ENCODE data around the gene EVI5L. TPM values are rescaled to one million over a fixed set of nuclear protein-coding genes. Genes with fewer than 3 reads are reported as not detected.
A peak's percentile ranks its signal among the peaks of the same experiment; 100 is the strongest.

The EVI5L gene
- total and polyA plus RNA-seq, 2 of the 13 experiments (the other 11 are each of a cell fraction or from before 2014, with no cell fraction given), result 1.7 to 2.4 TPM

DNA sequence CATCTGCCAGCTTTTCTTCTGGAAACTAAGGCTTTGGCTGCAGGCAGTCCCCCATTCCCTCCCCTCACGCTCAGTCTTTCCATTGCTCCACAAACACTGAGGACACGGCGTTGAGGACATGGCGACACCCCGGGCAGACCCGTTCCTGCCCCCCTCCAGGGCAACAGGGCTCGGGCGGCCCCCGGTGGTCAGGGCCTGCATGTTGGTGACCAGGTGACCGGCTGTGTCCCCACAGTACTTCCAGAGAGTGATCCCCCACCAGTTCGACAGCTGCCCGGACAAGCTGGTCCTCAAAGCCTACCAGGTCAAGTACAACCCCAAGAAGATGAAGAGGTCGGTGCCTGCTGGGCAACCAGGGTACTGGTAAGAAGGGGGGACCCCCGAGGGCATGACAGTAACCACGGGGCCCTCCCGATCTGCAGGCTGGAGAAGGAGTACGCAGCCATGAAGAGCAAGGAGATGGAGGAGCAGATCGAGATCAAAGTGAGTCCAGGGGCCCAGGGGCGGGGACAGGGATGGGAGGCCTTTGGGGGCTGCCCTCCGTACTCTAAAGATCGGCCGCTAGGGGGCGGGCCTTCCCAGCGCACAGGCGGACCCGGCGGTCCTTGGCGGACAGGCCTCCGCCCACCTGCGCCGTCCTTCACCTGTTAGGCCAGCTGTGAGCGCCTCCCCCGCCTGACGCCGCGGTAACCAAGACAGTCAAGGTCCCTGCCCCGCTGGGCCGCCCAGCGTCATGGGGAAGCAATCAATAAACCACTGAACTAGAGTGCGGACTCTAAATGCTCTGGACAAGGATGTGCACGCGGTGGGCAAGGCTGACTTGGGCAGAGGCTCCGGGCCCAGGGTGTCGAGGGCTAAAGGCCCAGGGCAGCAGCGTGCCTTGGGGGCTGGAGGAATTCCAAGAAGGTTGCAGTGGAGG lies 23.1 kb downstream of the EVI5L start (continued):
- no peak for TF ChIP-seq MAFF (IDR thresholded peaks at IDR 0.05; ENCODE audit: low read depth, low read length)
- peak; percentile 80 for TF ChIP-seq ZNF772 (CRISPR knock-in tag; IDR thresholded peaks at IDR 0.05)
- no peak for TF ChIP-seq ZNF615 (CRISPR knock-in tag; IDR thresholded peaks at IDR 0.05; ENCODE audit: borderline replicate concordance)
- no peak for TF ChIP-seq ZFP36L1 (CRISPR knock-in tag; IDR thresholded peaks at IDR 0.05)
- no peak for TF ChIP-seq ZNF10 (CRISPR knock-in tag; IDR thresholded peaks at IDR 0.05; ENCODE audit: borderline replicate concordance, low read depth)
- TF ChIP-seq IKZF4 (CRISPR knock-in tag; IDR thresholded peaks at IDR 0.05; ENCODE audit: borderline replicate concordance, low read depth, not compliant biosample characterization), result peak; percentile 59
- no peak for TF ChIP-seq ZNF550 (CRISPR knock-in tag; IDR thresholded peaks at IDR 0.05; ENCODE audit: borderline replicate concordance)
- TF ChIP-seq, protein P1, sequence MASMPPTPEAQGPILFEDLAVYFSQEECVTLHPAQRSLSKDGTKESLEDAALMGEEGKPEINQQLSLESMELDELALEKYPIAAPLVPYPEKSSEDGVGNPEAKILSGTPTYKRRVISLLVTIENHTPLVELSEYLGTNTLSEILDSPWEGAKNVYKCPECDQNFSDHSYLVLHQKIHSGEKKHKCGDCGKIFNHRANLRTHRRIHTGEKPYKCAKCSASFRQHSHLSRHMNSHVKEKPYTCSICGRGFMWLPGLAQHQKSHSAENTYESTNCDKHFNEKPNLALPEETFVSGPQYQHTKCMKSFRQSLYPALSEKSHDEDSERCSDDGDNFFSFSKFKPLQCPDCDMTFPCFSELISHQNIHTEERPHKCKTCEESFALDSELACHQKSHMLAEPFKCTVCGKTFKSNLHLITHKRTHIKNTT (CRISPR knock-in tag; IDR thresholded peaks at IDR 0.05), result no peak
- TF ChIP-seq NFE2L1 (CRISPR knock-in tag; IDR thresholded peaks at IDR 0.05; ENCODE audit: borderline replicate concordance), result no peak
- TF ChIP-seq, protein P2, sequence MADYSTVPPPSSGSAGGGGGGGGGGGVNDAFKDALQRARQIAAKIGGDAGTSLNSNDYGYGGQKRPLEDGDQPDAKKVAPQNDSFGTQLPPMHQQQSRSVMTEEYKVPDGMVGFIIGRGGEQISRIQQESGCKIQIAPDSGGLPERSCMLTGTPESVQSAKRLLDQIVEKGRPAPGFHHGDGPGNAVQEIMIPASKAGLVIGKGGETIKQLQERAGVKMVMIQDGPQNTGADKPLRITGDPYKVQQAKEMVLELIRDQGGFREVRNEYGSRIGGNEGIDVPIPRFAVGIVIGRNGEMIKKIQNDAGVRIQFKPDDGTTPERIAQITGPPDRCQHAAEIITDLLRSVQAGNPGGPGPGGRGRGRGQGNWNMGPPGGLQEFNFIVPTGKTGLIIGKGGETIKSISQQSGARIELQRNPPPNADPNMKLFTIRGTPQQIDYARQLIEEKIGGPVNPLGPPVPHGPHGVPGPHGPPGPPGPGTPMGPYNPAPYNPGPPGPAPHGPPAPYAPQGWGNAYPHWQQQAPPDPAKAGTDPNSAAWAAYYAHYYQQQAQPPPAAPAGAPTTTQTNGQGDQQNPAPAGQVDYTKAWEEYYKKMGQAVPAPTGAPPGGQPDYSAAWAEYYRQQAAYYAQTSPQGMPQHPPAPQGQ (CRISPR knock-in tag; IDR thresholded peaks at IDR 0.05; ENCODE audit: borderline replicate concordance), result no peak
- TF ChIP-seq CBFB (CRISPR knock-in tag; IDR thresholded peaks at IDR 0.05), result peak; percentile 83; the same call in 1 of the 2 replicates
- no peak for TF ChIP-seq EHMT2 (IDR thresholded peaks at IDR 0.05; ENCODE audit: borderline replicate concordance, low read depth, low read length)
- no peak for TF ChIP-seq ZFYVE20 (CRISPR knock-in tag; IDR thresholded peaks at IDR 0.05; ENCODE audit: borderline replicate concordance, low read depth)
- peak; percentile 88; the same call in 1 of the 2 replicates for TF ChIP-seq MEIS1 (CRISPR knock-in tag; IDR thresholded peaks at IDR 0.05; ENCODE audit: borderline replicate concordance)
- no peak for TF ChIP-seq GABPA (IDR thresholded peaks at IDR 0.05; ENCODE audit: low read depth, low read length)
- peak; percentile 53; the same call in 1 of the 2 replicates for TF ChIP-seq GABPA (CRISPR knock-in tag; IDR thresholded peaks at IDR 0.05; ENCODE audit: low read depth)
- TF ChIP-seq, protein P3, sequence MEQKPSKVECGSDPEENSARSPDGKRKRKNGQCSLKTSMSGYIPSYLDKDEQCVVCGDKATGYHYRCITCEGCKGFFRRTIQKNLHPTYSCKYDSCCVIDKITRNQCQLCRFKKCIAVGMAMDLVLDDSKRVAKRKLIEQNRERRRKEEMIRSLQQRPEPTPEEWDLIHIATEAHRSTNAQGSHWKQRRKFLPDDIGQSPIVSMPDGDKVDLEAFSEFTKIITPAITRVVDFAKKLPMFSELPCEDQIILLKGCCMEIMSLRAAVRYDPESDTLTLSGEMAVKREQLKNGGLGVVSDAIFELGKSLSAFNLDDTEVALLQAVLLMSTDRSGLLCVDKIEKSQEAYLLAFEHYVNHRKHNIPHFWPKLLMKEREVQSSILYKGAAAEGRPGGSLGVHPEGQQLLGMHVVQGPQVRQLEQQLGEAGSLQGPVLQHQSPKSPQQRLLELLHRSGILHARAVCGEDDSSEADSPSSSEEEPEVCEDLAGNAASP (CRISPR knock-in tag; IDR thresholded peaks at IDR 0.05; ENCODE audit: borderline replicate concordance), result peak; percentile 73
- 0 out of 2 replicates have a peak, but pooled peaks have one; percentile 10 for TF ChIP-seq ZMYM2 (CRISPR knock-in tag; IDR thresholded peaks at IDR 0.05)
- peak; percentile 67 for TF ChIP-seq RFX1 (IDR thresholded peaks at IDR 0.05)
- TF ChIP-seq, protein P4, sequence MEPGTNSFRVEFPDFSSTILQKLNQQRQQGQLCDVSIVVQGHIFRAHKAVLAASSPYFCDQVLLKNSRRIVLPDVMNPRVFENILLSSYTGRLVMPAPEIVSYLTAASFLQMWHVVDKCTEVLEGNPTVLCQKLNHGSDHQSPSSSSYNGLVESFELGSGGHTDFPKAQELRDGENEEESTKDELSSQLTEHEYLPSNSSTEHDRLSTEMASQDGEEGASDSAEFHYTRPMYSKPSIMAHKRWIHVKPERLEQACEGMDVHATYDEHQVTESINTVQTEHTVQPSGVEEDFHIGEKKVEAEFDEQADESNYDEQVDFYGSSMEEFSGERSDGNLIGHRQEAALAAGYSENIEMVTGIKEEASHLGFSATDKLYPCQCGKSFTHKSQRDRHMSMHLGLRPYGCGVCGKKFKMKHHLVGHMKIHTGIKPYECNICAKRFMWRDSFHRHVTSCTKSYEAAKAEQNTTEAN (CRISPR knock-in tag; conservative IDR thresholded peaks at IDR 0.05), result peak; percentile 79
- TF ChIP-seq ZNF720 (CRISPR knock-in tag; IDR thresholded peaks at IDR 0.05), result no peak
- 0 out of 2 replicates have a peak, but pooled peaks have one; percentile 72 for TF ChIP-seq SMYD3 (CRISPR knock-in tag; IDR thresholded peaks at IDR 0.05)
- TF ChIP-seq CENPT (CRISPR knock-in tag; IDR thresholded peaks at IDR 0.05; ENCODE audit: low read depth), result no peak
- peak; percentile 64; the same call in 1 of the 2 replicates for TF ChIP-seq ZSCAN20 (CRISPR knock-in tag; IDR thresholded peaks at IDR 0.05; ENCODE audit: borderline replicate concordance)
